T-helper 2 cell (primary cell): ENCODE measurements around the gene INPP4A.

ENCODE experiments used
- DNase-seq, 5 experiments: peaks; one replicate each; pipeline versions ENCODE4 v3.0.0 to v3.0.0-alpha.2; 2012 to 2022

Gene INPP4A

DNA sequence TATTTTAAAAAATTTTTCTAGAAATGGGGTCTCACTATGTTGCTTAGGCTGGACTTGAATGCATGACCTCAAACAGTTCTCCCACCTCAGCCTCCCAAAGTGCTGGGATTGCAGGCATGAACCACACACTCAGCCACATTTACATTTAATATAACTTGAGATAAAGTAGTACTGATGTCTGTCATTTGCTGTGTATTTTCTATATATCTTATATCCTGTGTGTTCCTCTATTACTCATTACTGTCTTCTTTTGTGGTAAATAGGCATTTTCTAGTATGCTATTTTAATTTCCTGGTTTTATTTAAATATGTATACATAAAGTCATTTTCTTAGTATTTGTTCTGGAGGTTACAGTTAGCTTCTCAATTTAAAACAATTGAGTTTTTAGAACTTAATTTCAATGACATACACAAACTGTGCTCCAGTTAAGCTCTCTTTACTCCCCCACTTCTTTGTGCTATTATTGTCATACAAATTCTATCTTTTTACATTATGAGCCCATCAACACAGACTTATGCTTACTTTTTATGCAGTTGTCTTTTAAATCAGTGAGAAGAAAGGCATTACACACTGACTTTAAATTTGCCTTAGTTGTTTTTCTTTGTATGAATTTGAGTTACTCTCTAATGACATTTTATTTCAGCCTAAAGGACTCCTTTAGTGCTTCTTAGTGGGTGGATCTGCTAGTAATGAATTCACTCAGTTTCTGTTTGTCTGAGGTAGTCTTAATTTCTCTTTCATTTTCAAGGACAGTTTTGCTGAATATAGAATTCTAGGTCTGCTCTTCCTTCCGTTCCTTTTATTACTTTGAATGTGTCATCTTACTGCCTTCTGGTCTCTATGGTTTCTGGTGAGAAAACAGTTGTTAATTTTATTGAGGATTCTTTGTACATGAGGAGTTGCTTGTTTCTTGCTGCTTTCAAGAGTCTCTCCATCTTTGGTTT is 6.2 kb upstream of the INPP4A start:
- DNase-seq, result peak in 2 of 5 experiments; percentile 53 to 87

DNA sequence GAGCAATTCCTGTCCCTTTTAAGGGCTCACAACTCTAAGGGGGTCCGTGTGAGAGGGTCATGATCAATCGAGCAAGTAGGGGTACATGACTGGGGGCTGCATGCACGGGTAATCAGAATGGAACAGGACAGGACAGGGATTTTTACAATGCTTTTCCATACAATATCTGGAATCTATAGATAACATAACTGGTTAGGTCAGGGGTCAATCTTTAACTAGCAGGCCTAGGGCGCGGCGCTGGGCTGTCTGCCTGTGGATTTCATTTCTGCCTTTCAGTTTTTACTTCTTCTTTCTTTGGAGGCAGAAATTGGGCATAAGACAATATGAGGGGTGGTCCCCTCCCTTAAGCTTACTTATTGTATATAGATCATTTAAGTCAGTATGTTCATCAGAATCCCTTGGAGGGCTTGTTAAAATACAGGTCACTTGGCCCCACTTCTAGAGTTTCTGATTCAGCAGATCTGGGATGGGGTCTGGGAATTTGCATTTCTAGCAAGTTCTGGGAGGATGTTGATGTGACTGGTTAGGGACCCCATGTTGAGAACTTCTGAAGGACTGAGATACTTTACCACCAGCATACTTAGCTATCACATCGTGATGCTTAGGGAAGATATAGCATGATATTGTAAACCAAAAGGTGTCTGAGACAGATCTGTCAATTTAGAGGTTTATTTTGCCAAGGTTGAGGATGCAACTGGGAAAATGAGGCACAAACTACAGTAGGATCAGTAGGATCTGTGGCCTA is 2.8 kb upstream of the INPP4A start:
- no peak for DNase-seq

DNA sequence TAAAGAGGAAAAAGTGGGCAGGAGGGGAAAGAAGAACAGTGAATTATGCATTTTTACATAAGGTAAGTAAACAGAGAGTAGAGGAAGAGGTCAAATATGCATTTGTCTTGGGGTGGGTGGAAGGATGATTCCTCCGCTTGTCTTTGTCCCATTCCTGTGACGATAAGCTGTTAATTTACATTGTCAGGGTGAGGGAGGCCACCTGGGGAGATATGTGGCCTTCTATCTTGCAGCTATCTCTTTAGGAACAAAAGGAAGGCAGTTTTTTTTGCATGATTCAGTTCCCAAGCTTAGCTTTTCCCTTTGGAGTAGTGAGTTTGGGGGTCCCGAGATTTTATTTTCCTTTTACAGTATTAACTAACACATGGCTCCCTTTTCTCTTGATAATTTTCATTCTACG is 2.2 kb upstream of the INPP4A start:
- DNase-seq, result no peak

DNA sequence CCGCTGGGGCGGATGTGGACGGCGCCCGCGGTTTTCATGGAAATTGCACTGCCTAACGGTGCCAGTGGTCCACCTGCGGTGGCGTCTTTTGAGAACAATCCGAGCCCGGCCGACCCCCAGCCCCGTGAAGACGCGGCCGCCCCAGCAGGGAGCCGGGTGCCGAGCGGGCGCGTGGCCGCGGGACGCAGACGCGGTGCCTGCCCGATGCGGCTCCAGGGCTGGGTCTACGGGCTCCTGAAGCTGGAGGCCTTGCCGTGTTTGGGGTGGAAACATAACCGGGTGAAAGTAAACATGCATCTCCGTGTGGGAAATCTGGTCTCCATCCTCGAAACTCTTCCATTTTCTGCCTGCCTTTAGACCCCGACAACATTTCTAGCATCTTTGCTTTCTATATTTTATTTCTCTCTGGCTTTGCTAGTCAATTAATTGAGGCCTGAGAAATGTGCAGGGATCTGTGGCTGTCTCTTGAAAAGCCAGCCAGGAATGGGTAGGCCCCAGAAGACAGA is 572 bp downstream of the INPP4A start:
- peak in 1 of 5 experiments; percentile 45 for DNase-seq

- DNase-seq, result peak in 1 of 5 experiments; percentile 62
Observed at GRCh38 chr2:98445683-98446581, 1.3 kb downstream of the INPP4A start.

GRCh38 chr2:98446850-98447249 is 2.2 kb downstream of the INPP4A start:
- DNase-seq, result no peak

- DNase-seq, result peak in 2 of 5 experiments; percentile 83 to 96
Observed at GRCh38 chr2:98448441-98449145, 3.9 kb downstream of the INPP4A start.

DNA sequence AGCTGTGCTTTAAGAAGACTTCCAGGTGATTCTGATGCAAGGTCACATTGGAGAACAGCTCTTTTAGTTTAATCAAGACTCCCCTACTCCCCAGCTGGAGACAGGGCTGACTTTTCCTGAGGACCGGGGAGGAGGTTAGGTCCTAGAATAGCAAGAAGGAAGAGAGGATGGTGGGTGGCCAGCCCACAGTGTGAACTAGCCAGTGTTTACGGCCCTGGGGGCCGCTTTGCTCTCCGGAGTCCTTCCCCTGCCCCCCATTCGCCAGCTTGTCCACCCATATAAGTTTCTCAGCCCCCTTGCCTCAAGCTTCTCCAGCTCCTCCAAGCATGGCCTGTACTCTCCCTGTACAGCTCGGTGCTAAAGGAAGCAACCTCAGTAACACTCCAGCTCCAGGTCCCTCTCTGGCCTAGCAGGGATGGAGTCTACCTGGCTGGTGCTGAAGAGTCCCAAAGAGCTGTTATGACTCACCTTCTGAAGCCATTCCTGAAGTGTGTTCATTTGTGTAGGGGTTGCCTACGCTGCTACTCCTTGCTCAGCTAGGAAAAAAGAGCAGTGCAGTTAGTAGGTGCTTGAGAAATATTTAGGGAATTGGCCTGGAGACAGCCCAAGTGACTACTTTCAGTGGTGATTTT is 7.9 kb downstream of the INPP4A start:
- DNase-seq, result no peak

GRCh38 chr2:98453083-98453482 is 8.4 kb downstream of the INPP4A start:
- no peak for DNase-seq

GRCh38 chr2:98453531-98453930 is 8.9 kb downstream of the INPP4A start:
- no peak for DNase-seq

DNA sequence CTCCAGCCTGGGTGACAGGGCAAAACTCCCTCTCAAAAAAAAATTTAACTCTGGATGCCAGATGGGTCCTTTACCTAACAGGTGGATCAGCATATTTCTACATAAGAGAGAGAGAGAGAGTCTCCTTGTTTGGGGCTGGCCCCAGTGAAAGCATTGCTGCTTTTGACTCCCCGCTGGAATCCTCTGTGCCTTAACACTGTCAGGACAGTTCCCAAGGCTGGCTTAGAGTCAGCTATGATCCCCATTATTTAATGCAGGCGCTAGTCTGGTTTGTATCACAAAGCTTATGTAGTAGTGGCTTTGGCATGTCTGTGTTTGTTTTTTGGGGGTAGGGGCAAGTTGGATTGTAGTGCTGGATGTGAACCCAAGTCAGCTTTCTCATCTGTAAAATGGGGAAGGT is 9.4 kb downstream of the INPP4A start:
- no peak for DNase-seq

DNA sequence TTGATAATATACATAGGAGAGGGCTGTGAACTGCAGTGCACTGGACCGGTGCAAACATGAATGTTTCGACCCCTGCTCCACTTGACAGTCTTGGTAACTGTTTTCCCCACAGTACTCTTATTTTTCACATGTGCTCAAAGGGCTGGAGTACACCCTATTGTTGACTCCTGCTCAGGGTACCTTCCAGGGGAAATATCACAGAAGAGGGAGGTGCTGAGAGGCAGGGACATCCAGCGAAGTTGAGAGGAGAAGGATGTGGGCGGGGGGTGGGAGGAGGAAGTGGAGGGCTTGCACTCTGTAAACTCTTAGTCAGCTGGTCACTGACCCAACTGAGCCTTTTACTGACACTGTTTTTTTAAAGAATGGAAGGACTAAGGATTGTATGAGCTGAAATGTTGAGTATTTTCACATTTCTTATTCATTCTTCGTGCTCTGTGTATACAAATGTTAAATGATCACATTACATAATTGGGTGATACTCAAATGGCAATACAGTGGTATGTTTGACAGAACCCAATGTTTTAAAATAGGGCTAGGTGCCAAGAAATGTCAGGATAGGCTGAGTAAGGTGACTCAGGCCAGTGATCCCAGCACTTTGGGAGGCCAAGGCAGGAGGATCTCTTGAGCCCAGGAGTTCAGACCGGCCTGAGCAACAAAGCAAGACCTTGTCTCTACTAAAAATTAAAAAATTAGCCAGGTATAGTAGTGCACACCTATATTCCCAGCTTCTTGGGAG is 10.0 kb downstream of the INPP4A start:
- DNase-seq, result peak in 2 of 5 experiments; percentile 40 to 77

- DNase-seq, result peak in 2 of 5 experiments; percentile 54 to 74
Observed at GRCh38 chr2:98455494-98455976, 10.9 kb downstream of the INPP4A start.

DNA sequence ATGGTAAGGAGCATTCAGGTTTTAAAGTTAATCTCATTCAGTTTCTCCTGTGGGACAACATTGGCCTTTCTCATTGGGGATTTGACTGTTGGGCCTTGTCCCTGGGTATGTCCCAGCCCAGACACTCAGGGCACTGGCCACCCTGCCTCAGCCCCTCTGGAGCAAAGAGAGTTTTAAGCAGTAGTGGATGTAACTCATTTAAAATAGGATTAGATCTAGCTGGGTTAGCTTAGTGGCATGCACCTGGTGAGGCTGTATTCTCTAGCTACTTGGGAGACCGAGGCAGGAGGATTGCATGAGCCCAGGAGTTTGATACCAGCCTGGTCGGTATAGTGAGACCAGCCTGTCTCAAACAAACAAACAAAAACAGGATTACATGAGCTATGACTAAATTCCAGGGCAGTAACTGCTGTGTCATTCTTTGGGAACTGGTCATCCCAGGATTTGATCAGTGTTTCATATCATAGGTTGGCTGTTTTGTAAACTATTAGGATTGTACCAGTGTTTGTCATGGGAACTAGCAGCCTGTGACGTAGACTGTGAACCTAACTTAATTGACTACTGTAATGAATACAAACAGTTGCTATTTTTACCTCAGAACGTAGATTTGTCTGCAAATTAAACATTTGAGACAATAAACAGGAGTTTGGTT is 12.5 kb downstream of the INPP4A start:
- DNase-seq, result no peak

DNA sequence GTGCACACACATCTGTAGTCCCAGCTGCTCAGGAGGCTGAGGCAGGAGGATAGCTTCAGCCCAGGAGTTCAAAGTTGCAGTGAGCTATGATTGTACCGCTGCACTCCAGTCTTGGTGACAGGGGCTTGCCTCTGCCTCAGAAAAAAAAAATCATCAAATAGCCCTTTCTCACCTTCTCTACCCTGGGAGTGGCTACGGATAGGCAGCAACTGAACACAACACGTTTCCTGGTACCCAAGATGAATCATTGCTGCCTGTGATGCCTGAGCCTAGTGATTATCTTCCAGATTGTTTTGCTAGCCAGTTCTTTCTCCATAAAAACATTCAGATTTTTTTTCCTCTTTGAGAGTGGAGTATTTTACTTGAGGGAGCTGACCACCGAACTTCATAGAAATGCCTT is 13.5 kb downstream of the INPP4A start:
- DNase-seq, result peak in 2 of 5 experiments; percentile 58 to 78

GRCh38 chr2:98458667-98459380 is 14.2 kb downstream of the INPP4A start:
- no peak for DNase-seq

GRCh38 chr2:98459496-98460175 is 15.0 kb downstream of the INPP4A start:
- DNase-seq, result peak in 1 of 5 experiments; percentile 68
